Activated CD8-positive, alpha-beta memory T cell treated with anti-CD3 and anti-CD28 coated beads for 36 hours (primary cell): ENCODE measurements around the gene NRXN3. TPM values are rescaled to one million over a fixed set of nuclear protein-coding genes. Genes with fewer than 3 reads are reported as not detected.

Source experiments
- CTCF ChIA-PET: fragments of 350-600 bp; sonication (Branson Sonifier 250); formaldehyde crosslinking; loops from one replicate; lab custom pipeline; 2021; ENCODE audit warnings: antibody characterized with exemption; lab: Charles Lee
- POLR2A ChIA-PET: fragments of 350-600 bp; sonication (Branson Sonifier 250); formaldehyde crosslinking; loops from one replicate; lab custom pipeline; 2021; ENCODE audit warnings: antibody characterized with exemption; lab: Charles Lee
- total RNA-seq, 2 experiments: library from RNA; stranded (reverse); gene quantifications; one replicate each; pipeline ENCODE4 v1.2.3, GENCODE V29; 2021

Gene NRXN3
- not detected for total RNA-seq

GRCh38 chr14:78170203-78170602 is at the start of gene NRXN3:
NRXN3 (plus strand) TSS chr14:78170373; CDS start chr14:78243094, 72,721 bp downstream.
- CTCF ChIA-PET, result no interaction called here

GRCh38 chr14:78122436-78122835 is 47.7 kb upstream of the NRXN3 start:
- POLR2A ChIA-PET, result no interaction called here
- CTCF ChIA-PET, result no interaction called here

More at GRCh38 chr14:78170203-78170602, at the start of gene NRXN3:
- POLR2A ChIA-PET, result no interaction called here

- ChIA-PET POLR2A (no interaction called here), CTCF (no interaction called here)
Measured at GRCh38 chr14:78123650-78124253, 46.4 kb upstream of the NRXN3 start.

GRCh38 chr14:78127961-78128360 is 42.2 kb upstream of the NRXN3 start:
- POLR2A ChIA-PET, result no interaction called here
- CTCF ChIA-PET, result no interaction called here

GRCh38 chr14:78129375-78129774 is 40.8 kb upstream of the NRXN3 start:
- ChIA-PET CTCF (no interaction called here), POLR2A (no interaction called here)

GRCh38 chr14:78130356-78130755 is 39.8 kb upstream of the NRXN3 start:
- POLR2A ChIA-PET, result no interaction called here
- CTCF ChIA-PET, result no interaction called here

- CTCF ChIA-PET, result no interaction called here
- POLR2A ChIA-PET, result no interaction called here
Measured at GRCh38 chr14:78131201-78131600, 39.0 kb upstream of the NRXN3 start.

GRCh38 chr14:78131616-78132015 is 38.6 kb upstream of the NRXN3 start:
- ChIA-PET CTCF (no interaction called here), POLR2A (no interaction called here)

- CTCF ChIA-PET, result no interaction called here
- POLR2A ChIA-PET, result no interaction called here
Measured at GRCh38 chr14:78135450-78135891, 34.7 kb upstream of the NRXN3 start.

- ChIA-PET CTCF (no interaction called here), POLR2A (no interaction called here)
Measured at GRCh38 chr14:78136695-78137094, 33.5 kb upstream of the NRXN3 start.

GRCh38 chr14:78141590-78141989 is 28.6 kb upstream of the NRXN3 start:
- CTCF ChIA-PET, result no interaction called here
- POLR2A ChIA-PET, result no interaction called here

- ChIA-PET POLR2A (no interaction called here), CTCF (no interaction called here)
Measured at GRCh38 chr14:78142998-78143397, 27.2 kb upstream of the NRXN3 start.

- POLR2A ChIA-PET, result no interaction called here
- CTCF ChIA-PET, result no interaction called here
Measured at GRCh38 chr14:78143489-78144145, 26.6 kb upstream of the NRXN3 start.

- CTCF ChIA-PET, result no interaction called here
- POLR2A ChIA-PET, result no interaction called here
Measured at GRCh38 chr14:78152201-78153063, 17.7 kb upstream of the NRXN3 start.

- ChIA-PET POLR2A (no interaction called here), CTCF (no interaction called here)
Measured at GRCh38 chr14:78153064-78153341, 17.2 kb upstream of the NRXN3 start.

GRCh38 chr14:78154827-78155226 is 15.3 kb upstream of the NRXN3 start:
- CTCF ChIA-PET, result no interaction called here
- POLR2A ChIA-PET, result no interaction called here

- POLR2A ChIA-PET, result interaction anchor here (0.6 kb wide), 1 partner anchor 485 kb away, joined by 12 read pairs; no protein-coding TSS in a partner anchor
- CTCF ChIA-PET, result no interaction called here
Measured at GRCh38 chr14:78156196-78156595, 14.0 kb upstream of the NRXN3 start.

GRCh38 chr14:78157494-78158437 is 12.4 kb upstream of the NRXN3 start:
- CTCF ChIA-PET, result interaction anchor here (0.6 kb wide), 1 partner anchor 739 kb away, joined by 4 read pairs; no protein-coding TSS in a partner anchor
- POLR2A ChIA-PET, result no interaction called here

GRCh38 chr14:78162202-78162601 is 8.0 kb upstream of the NRXN3 start:
- CTCF ChIA-PET, result no interaction called here

More at GRCh38 chr14:78162202-78162601, 8.0 kb upstream of the NRXN3 start:
- POLR2A ChIA-PET, result no interaction called here
